Stimulated activated CD4-positive, alpha-beta T cell treated with anti-CD3 and anti-CD28 coated beads, Interleukin-15, amount 100 ng/mL, for 24 hours (primary cell): ENCODE results near the gene ZNF837.
"Not testable (repeated sequence)": the region's sequence is repeated elsewhere in the genome, so short reads cannot be mapped to it uniquely, and the experiment has no call there.

ENCODE experiments used
- DNase-seq: peaks from one replicate; pipeline ENCODE4 v3.0.0-alpha.2; 2020

Gene ZNF837

DNA sequence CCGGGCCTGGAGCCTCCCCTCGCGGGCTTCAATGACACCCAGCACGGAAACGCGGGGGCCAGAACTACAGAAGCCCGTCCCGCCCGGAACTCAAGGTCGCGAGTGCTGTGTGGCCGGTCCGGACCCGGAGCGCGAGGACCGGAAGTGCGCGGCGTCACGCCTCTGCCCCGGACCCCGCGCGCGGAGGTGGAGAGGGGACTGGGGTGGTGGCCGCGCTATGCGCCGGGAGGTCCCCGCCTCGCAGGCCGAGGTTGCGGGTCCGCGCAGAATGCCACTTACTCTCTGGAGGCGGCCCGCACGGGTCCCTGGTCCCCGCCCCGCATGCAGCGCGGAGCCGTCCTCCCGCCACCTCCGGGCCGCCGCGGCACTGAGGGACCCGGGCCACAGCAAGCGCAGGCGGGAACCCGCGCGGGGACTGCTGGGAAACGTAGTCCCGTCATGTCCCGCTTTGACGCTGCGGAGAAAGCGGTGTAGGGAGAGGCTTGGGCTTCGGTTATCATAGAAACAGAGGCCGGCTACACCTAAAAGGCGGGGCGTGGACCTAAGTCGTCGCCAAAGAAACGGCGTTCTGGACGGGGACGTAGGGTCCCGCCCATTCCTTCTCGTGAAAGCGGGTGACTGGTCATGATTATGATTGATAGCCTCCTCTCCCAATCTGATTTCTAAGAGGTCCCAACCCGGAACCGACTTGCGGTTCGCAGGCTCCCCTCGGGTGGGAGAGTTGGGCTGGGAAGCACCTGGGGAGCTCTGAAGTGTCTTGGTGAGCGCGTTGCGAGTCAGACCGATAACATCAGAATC lies at the start of gene ZNF837:
TSS of gene ZNF837 (minus strand) at position 369 of the 798 bp plus-strand sequence. CDS start 11,698 bp downstream, outside the sequence.
- peak; percentile 98 for DNase-seq

DNA sequence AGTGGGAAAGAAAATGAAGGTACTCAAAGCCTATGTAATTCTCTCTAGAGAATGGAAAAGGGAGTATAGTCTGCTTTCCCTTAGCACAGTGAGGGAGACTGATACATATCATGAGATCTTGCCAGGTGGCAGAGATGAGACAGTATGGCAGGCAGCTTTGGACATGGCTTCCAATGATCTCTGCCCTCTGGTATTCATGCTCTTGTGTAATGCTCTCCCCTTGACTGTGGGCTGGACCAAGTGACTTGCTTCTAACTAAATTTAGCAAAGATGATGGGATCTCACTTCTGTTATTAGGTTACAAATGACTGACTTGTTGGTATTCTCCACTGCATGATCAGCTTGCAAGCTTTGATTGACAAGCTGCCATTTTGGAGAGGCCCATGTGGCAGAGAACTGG lies 48.9 kb upstream of the ZNF837 start:
- no peak for DNase-seq

DNA sequence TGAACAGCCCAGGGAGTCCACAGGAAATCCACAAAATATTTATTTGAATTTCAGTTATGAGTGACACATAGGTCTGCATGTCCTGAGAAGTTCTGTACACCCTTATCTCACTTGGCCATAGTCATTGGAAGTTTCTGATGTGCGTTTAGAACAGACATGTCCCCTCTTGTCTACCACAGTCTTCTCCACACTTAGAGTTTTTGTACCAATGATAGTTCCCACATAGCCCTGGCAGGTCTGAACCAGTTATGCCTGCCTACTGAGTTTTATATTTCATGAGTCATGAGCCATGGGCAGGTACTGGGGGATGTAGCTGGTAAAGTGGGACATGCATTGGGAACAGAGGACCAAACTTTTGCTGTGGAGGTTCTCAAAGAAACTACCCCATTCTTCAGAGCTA lies 47.8 kb upstream of the ZNF837 start:
- DNase-seq, result no peak

DNA sequence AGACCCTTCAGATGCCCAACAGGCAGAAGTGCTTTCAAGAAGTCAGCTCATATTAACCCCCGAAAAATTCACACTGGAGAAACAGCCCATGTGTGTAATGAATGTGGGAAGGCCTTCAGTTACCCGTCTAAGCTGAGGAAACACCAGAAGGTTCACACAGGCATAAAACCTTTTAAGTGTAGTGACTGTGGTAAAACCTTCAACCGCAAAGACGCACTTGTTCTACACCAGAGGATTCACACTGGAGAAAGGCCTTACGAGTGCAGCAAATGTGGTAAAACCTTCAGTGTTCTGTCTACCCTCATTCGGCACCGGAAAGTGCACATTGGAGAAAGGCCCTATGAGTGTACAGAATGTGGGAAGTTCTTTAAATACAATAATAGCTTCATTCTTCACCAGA lies 36.2 kb upstream of the ZNF837 start:
- DNase-seq, result no peak

DNA sequence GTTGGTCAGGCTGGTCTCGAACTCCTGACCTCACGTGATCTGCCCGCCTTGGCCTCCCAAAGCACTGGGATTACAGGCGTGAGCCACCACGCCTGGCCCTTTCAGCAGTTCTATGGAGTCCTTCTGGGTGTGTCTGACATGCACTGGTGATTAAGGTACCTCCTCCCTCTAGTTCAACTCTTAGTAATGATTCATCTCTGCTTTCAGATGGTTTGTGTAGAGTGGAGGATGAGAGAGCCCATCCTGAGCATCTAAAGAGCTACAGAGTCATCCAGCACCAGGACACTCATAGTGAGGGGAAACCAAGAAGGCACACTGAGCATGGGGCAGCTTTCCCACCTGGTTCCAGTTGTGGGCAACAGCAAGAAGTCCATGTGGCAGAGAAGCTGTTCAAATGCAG lies 35.8 kb upstream of the ZNF837 start:
- no peak for DNase-seq

DNA sequence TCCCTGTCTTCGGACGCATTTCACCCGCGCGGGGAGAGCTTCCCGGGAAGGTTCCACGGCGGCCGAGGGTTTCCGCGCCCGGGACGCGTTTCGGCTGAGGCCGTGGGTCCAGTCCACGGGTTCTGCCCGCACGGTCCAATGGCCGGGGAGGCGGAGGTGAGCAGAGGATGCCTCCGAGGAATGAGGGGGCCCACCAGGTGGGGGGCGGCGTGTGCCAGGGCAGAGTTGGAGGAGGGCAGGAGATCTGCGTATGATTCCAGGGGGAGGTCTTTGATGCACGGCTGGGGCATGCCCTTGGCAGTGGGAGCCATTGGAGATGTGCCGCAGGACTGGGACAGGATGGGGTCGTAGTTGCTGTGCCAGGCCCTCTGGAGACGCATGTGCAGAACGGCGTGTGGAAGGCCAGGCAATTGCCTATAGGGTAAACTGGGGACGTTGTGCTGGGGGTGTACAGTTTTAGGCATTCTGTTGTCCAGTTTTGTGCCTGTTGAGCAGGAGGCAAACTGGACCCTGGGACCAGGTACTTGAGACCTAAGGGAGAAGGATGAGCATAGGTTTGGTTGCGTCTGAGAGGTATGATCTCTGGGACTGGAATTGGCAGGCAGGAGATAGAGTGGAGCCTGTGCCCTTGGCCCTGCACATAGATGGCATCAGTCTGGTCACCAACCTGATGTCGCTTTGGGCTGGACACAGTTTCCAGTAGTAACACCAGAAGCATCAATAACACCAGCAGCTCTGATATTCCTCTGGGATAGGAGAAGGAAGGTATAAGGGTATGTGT lies 28.4 kb upstream of the ZNF837 start:
- DNase-seq, result peak; percentile 57

DNA sequence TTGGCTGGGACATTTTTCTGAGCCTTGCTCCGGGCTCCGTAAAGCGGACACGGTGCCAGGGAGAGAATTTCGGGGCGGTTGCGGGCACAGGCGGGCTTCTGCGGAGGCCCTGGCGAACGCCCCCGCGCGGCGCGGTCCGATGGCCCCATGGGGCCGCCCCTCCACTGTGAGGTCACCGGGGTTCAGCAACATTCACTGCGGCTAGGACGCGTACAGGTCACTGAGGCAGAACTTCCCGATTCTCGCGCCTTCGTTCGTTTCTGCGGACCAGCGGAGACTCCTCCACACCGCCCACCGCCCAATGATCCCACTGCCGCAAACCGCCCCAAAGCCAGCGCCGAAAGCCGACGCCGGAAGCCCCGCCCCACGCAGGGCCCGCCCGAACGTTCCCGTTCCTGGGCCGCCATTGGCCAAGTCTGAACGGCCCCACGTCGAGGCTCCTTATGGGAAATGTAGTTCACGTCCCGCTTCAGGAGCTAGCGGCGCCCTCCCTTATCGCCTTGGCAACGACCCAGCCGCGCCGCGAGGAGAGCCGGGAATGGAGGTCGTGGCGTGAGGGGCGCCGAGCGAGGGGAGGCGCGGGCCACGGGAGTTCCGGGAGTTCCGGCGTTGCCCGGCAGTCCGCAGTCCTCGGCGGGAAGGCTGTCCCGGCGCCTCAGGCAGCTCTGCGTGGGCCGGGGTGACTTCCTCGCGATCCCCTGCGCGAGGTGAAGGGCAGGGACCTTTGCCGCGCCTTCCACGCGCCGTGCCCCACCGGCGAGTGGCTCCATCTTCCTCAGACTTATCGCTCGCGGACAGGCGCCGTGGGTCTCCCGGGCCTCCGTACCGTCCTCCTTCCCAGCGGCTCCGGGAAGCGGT lies 27.6 kb upstream of the ZNF837 start, which contains the start of gene ZNF584:
TSS of gene ZNF584 (plus strand) at position 498 of the 858 bp plus-strand sequence. CDS start 499 bp downstream, outside the sequence.
- peak; percentile 98 for DNase-seq

DNA sequence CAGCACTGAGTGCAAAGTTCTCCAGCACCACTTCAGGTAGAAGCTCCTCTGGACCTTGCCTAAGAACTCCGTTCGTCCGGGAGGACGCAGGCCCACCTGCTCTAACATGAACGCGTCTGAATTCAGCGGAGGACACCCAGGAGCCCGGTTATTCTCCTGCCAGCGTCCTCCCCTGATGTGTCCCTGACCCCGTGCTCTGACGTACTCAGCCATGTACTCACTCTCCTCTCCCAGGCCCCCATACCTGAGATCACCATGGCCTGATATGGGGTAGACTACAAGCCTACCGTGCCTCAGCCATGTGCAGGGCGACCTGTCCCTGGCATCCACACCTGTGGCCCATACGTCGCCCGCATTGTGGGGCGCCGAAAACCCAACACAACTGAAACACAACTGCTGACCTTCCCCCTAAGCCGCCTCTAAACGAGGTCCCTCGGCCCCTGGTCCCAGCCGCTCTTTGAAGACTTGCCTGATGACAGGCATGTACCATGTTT lies 26.9 kb upstream of the ZNF837 start:
- no peak for DNase-seq

DNA sequence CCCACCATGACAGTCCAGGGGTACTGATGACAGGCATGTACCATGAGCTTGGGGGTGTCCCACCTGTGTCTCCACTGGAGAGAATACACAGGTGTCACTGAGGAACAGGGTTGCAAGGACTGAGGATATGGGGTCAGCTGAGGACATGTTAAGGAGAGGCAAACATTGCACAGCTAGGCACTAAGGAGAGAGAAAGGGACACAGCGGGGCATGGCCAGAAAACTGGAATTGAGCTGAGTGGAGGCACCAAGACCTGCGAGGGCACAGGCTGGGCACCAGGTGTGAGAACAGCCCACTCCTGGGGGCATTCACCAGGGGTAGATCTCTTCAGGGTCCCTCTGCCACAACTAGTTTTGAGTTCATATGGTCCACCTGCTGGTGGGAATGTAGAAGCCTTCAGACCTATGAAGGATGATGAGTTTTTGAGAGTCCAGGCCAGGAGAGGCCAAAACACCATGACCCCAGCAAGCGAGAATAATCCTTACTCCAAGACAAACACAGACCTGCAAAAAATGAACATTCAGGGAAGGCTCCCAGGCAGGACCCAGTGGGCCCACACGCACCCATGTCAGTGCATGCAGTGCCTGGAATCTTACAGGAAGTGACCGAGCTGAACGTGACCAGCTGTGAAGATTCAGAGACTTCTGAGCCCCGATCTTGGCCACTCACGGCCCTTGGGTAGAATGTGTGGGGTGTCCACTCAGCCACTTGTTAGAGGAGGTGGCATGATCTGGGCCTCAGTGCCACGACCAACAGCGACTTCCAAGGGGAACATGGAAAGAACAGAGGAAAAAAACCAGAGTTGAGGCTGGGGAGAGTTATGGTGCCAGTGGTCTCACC lies 26.2 kb upstream of the ZNF837 start:
- no peak for DNase-seq

DNA sequence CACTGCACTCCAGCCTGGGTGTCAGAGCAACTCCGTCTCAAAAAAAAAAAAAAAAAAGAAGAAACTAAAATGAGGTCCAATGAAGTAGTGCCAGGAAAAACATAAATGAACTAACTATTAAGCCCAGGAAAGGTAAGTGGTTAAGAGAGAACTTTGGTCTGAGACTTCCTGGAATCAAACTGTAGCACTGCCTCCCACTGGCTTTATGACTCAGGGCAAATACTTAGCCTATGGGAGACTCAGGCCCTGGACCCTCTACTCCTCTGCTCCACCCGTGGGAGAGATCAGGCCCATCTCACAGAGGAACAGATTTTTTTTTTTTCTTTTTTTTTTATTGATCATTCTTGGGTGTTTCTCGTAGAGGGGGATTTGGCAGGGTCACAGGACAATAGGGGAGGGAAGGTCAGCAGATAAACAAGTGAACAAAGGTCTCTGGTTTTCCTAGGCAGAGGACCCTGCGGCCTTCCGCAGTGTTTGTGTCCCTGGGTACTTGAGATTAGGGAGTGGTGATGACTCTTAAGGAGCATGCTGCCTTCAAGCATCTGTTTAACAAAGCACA lies 23.2 kb upstream of the ZNF837 start:
- not testable (repeated sequence) for DNase-seq

DNA sequence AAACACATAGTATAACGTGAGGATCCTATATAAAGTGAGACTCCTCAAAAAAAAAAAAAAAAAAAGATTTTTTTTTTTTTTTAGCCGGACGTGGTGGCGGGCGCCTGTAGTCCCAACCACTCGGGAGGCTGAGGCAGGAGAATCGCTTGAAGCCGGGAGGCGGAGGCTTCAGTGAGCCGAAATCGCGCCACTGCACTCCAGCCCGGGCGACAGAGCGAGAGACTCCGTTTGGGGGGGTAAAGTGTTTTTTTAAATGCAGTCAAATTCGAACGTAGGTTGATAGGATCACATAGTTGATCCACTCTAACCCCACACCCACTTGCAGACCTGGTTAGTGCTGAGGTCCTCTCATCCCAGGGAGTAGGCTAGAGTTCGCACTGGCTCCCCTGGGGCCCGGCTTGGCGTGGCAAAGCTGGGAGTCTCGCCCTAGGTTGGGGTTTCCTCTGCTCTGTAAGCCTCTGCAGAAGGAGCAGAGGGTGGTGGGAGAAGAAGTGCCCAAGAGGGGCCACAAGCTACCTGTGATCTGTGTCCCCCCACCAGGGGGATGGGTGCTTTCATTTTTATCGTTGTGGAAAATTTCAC lies 21.1 kb upstream of the ZNF837 start:
- DNase-seq, result no peak

DNA sequence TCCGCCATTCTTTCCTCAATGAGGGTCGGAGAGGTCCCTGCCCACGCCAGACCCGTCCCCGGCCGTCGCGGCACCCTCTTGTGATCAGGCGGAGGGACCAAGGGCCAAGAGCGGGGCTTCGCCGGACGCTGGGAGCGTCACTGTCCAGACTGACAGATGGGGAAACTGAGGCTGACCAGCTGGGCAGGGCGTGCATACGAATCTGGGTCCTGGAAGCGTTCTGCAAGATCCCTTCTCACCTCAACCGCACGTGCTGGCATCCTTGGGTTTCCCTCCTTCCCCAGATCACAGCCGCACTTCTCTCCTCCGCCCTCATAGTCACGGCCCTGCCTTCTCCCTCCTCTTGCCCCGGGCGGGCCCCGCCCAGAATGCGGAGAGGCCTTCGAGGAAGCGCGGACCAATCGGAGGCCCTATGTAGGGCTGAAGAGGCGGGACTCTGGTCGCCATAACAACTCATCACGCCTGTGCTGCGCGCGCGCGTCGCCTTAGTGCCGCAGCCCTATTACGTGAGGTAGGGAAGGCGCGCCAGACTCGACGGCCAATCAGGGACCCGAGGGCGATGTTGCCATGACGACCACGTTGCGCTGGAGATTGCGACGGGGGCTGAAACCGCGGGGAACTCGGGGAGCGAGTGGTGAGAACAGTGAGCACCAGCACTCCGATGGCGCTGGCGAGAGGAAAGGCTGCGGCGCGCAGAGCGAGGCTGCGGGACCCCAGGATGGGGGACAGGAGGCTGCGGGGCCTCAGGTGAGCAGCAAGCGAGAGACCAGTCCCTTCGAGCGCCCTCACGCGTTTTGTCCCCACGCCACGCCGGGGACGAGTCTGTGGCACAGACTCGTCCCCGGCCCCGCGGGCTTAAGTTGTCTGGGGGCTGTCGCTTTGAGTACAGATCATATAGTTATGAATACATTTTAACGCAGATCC lies 20.3 kb upstream of the ZNF837 start:
- peak; percentile 99 for DNase-seq

DNA sequence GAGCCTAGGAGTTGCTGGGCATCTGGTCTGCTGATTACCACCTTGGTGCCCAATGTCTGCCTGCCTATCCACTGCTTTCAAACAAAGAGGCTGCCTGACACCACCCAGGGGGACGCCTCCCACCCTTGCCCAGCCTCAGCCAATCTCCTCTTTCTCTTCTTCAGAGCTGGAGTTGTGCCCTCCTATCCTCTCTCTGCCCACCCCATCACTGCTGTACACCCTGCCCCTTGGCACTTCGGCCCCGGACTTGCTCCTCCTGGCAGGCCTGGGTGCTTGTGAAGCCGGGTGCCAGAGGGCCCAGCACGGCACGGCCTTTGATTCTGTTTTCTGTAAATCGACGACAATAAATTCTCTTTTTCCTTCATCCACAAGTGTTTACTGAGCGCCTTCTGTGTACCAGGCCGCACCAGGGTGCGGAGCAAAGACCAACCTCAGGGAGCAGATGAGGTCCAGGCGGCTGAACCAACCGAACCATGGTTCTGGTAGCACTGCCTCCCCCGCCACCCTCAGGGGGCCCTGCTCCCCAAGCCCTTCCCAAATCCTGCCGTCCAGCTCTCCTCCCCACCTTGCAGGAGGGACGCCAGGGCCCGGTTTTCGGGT lies 19.6 kb upstream of the ZNF837 start:
- DNase-seq, result no peak

DNA sequence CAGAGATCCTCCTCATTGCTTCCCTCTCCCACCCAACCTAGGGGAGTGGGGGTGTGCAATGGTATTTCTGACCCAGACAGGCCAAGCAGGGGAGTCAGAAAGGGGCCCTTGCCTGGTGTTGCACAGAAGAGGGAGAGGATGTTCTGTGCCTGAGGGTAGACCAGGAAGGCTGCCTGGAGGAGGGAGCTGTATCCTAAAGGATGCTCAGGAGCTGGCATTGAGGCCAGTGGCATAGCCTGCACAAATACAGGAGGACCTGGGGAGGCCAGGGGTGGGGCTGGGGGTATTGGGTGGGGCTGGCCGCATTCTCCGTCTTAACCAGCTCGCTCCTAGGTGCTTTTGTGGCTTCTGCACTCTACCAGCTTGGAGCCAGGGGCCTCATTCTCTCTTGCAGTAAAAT lies 19.1 kb upstream of the ZNF837 start:
- no peak for DNase-seq

DNA sequence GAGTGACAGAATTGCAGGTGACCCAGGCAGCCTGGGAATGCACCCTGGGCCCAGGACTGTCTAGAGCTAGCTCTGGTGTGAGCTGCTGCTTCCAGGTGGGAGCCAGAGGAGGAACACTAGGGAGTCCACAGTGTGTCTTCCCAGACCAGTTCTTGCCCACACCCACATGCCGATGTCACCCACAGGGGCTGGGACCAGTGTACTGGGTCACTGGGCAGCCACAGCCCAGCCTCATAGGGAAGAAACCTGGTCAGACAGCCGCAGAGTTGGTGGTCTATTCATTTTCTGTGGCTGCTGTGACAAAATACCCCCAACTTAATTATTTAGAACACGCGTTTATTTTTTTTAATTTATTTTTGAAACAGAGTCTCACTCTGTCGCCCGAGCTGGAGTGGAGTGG lies 17.7 kb upstream of the ZNF837 start:
- DNase-seq, result no peak

DNA sequence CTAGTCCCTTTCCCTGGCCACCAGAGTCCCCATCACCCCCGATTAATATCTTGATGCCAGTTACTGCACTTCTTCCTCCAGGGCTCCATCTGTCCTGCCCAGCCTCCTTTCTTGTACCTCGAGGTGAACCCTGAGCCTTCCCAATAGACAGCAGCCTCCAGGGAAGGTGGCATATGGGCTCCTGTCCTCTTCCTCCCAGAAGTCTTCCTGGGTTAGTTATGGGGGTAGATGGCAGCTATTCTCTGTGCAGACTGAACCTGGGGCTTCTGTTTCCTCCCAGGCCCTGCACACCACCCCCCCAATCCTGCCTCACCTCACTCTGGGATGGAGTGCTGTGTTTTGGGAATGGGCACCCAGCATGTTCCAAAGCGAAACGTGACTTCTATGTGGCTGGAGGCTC lies 17.3 kb upstream of the ZNF837 start:
- no peak for DNase-seq

DNA sequence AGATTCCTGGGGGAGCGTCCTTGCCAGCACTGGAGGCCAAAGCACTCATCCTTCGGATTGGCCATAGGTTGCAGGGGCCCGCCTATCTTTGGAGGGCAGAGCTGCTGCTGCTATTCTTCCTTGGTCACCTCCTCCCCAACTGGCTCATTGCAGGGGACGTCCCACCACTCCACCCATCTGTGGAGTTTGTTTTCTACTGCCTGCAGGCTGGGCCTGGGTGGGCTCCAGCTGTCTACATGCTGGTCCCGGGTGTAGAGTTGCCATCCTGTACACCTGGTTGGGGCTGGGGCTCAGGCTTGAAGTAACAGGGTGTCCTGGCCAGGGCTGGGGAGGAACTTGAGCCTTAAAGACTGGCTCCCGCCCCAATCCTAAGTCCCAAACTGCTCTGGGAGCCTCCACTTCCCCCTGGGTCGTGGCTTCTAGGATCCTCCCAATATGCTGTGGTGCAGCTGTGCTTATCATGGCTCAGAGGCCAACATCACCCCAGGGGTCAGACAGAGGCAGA lies 16.8 kb upstream of the ZNF837 start:
- DNase-seq, result no peak

DNA sequence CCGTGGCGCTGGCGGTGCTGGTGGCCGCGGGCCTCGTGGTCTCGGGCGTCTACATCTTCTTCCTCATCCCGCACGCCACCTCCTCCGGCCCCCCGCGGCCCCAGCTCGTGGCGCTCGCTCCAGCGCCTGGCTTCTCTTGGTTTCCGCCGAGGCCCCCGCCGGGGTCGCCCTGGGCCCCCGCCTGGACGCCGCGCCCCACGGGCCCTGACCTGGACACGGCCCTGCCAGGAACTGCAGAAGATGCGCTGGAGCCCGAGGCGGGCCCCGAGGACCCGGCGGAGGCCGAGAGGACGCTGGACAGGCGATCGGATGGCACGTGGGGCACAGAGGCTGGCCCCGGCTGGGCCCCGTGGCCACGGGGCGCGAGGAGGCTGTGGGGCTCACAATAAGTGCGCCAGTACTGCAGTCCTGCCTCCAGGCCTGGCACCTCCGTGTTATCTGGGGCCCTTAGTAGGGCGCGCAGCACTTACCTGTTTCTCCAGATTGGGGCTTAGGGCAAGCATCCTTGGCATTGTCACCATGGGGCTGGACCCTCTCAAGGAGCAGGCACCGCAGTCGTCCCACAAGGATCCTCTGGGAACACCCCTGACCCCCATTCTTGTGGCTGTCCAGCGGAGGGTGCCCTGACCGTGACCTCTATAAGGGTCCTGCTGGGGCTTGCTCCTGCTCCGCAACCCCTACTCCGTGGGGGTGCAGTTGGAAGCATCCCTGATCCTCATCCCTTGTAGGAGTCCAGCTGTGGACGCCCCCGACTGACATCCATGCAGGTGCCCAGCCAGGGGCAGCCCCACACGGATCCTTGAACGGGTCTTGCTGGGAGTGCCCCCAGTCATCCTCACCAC lies 16.1 kb upstream of the ZNF837 start:
- DNase-seq, result peak; percentile 30
